ENCODE data around the gene SALL1. TPM values are rescaled to one million over a fixed set of nuclear protein-coding genes. Genes with fewer than 3 reads are reported as not detected.

Gene SALL1
- total and polyA plus RNA-seq, 2 donors (not counting 3 experiments of a cell fraction or from before 2014, with no cell fraction given): not detected

DNA sequence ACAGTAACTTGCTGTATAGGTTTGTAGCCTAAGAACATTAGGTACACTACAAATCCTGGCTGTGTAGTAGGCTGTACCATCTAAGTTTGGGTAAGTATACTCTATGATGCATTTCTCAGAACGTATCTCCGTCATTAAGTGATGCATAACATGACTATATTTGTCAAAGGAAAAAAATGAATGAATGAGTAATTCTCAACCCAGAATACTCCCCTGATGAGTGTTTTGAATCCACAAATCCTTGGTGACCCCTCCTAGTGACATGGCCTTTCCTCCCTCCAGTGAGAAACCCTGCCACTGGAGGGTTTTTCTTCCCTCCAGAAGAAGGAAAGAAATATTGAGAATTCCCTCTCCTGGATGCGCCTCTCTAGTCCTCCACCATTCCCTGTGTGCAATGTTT lies 24.0 kb upstream of the SALL1 start:
- H3K79me2 ChIP-seq (ENCODE audit: control insufficient read depth, insufficient read depth, low read length): no peaks in the 10 kb centered on the region
- H3K9ac ChIP-seq (replicated peaks; ENCODE audit: extremely low read depth, insufficient read depth, low read length): no peak overlapping the region
- peaks cover 3% of the 10 kb centered on the region for H3K9me3 ChIP-seq (replicated peaks; ENCODE audit: control insufficient read depth, insufficient read depth, low read length)
- no peak for DNase-seq (ENCODE audit: low read depth, low spot score)
- H3K4me2 ChIP-seq (ENCODE audit: insufficient read depth, low read length): no peak overlapping the region
- no peaks in the 10 kb centered on the region for H3K9me1 ChIP-seq (replicated peaks; ENCODE audit: control insufficient read depth, extremely low read depth, insufficient read depth, low read length)
- H3K27me3 ChIP-seq (ENCODE audit: control insufficient read depth in 2 of 2, insufficient read depth in 2 of 2, low read length in 2 of 2): no peaks in the 10 kb centered on the region
- no peak for TF ChIP-seq POLR2A (IDR thresholded peaks at IDR 0.05; ENCODE audit: low read depth, low read length)
- TF ChIP-seq, protein P1, sequence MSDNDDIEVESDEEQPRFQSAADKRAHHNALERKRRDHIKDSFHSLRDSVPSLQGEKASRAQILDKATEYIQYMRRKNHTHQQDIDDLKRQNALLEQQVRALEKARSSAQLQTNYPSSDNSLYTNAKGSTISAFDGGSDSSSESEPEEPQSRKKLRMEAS (IDR thresholded peaks at IDR 0.05; ENCODE audit: insufficient read depth, insufficient read length): no peak
- TF ChIP-seq POLR2AphosphoS5 (IDR thresholded peaks at IDR 0.05; ENCODE audit: insufficient read depth, low read depth, low read length): no peak
- TF ChIP-seq EZH2 (IDR thresholded peaks at IDR 0.05; ENCODE audit: borderline replicate concordance, low read depth, low read length, severe bottlenecking): no peak
- no peak for TF ChIP-seq FOS (IDR thresholded peaks at IDR 0.05; ENCODE audit: borderline replicate concordance, insufficient read depth, low read length)
- TF ChIP-seq JUN (IDR thresholded peaks at IDR 0.05; ENCODE audit: borderline replicate concordance, insufficient read depth, insufficient read length, low read depth): no peak
- TF ChIP-seq MYC (IDR thresholded peaks at IDR 0.05; ENCODE audit: low read depth, low read length): no peak
- TF ChIP-seq, protein P2, sequence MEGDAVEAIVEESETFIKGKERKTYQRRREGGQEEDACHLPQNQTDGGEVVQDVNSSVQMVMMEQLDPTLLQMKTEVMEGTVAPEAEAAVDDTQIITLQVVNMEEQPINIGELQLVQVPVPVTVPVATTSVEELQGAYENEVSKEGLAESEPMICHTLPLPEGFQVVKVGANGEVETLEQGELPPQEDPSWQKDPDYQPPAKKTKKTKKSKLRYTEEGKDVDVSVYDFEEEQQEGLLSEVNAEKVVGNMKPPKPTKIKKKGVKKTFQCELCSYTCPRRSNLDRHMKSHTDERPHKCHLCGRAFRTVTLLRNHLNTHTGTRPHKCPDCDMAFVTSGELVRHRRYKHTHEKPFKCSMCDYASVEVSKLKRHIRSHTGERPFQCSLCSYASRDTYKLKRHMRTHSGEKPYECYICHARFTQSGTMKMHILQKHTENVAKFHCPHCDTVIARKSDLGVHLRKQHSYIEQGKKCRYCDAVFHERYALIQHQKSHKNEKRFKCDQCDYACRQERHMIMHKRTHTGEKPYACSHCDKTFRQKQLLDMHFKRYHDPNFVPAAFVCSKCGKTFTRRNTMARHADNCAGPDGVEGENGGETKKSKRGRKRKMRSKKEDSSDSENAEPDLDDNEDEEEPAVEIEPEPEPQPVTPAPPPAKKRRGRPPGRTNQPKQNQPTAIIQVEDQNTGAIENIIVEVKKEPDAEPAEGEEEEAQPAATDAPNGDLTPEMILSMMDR (IDR thresholded peaks at IDR 0.05; ENCODE audit: extremely low read depth in 1 of 2, insufficient read depth in 1 of 2, low read depth in 1 of 2, low read length in 2 of 2): no peak
- no peak for TF ChIP-seq GATA2 (IDR thresholded peaks at IDR 0.05; ENCODE audit: insufficient read depth, insufficient read length, low read depth, low read length)
- intact Hi-C loops (cut with micrococcal nuclease): no loop called here
- no peaks in the 10 kb centered on the region for H3K4me1 ChIP-seq (ENCODE audit: control insufficient read depth, extremely low read depth, insufficient read depth, low read length)
- no TSS peak for BruUV-seq (replicated peaks)
- POLR2A ChIA-PET: no interaction called here
- H3K36me3 ChIP-seq (ENCODE audit: control insufficient read depth in 2 of 2, extremely low read depth in 1 of 2, insufficient read depth in 2 of 2, low read length in 2 of 2): no peaks in the 10 kb centered on the region
- no peaks in the 10 kb centered on the region for H4K20me1 ChIP-seq (replicated peaks; ENCODE audit: control insufficient read depth, extremely low read depth, insufficient read depth, low read length)
- no peak overlapping the region for H3K27ac ChIP-seq (ENCODE audit: insufficient read depth, low read depth, low read length)
- no peak overlapping the region for H2AFZ ChIP-seq (ENCODE audit: low read depth, low read length)
- dilution Hi-C loops (cut with MboI; ENCODE audit: extremely low pct_ligation_motif_present, low sequenced_read_pairs): no loop called here
- CTCF ChIA-PET: no interaction called here
- no peak for FAIRE-seq
- H3K4me3 ChIP-seq (replicated peaks in 1 of 3; ENCODE audit: insufficient read depth in 1 of 3, low read depth in 1 of 3, low read length in 3 of 3): no peak overlapping the region
